NOMO-1 treated with DMSO at 0.1 percent for 48 hours (cell line): ENCODE results near the gene TTC13.

Source experiments
- DNase-seq: peaks from one replicate; lab custom pipeline; 2025; ENCODE audit not compliant: unreplicated experiment; lab: John Stamatoyannopoulos, UW

The TTC13 gene

GRCh38 chr1:230957580-230957989 lies 21.1 kb downstream of the TTC13 start:
- DNase-seq, result no peak

GRCh38 chr1:230950404-230950803 lies 28.3 kb downstream of the TTC13 start:
- DNase-seq, result no peak

DNA sequence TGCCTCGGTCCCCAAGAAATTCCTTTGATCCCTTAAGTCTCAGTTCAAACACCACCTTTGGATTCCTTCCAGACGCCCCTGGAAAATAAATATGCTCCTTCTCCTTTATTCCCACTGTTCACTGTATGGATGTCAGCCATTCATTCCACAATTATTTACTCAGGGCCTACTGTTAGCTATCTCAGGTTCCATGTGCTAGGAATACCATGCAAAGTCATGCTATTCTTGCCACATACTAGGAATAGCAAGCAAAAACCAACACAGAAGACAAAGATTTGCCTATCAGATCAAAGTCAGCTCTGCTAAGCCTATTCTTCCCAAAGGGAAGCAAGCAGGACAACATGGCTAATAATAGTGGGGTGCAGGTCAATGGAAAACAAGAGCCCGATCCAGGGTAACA lies 29.8 kb downstream of the TTC13 start:
- no peak for DNase-seq

- DNase-seq, result no peak
Measured at GRCh38 chr1:230948301-230948700, 30.4 kb downstream of the TTC13 start.

GRCh38 chr1:230943048-230943593 lies 35.5 kb downstream of the TTC13 start:
- DNase-seq, result no peak

GRCh38 chr1:230940848-230941247 lies 37.8 kb downstream of the TTC13 start:
- DNase-seq, result no peak

- no peak for DNase-seq
Measured at GRCh38 chr1:230939806-230940489, 38.7 kb downstream of the TTC13 start.

DNA sequence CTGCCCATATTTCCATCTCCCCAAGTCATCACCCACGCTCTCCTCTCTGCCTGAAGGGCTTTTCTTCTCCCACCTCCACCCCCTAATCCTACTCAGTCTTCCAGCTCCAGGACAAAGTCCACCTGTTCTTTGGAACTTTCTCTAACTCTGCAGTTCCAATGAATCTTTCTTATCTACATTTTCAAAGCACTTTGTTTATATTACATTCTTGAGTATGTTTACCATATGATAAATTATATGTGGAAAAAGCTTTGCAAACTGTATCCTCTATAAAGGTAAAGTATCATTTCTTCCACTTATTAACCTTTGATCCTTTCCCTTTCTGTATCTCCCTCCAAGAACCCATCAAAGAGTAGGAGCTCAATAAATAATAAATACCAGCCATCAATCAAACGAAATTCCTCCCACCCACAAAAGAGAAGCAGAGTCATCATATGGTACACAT lies 39.7 kb downstream of the TTC13 start:
- no peak for DNase-seq

DNA sequence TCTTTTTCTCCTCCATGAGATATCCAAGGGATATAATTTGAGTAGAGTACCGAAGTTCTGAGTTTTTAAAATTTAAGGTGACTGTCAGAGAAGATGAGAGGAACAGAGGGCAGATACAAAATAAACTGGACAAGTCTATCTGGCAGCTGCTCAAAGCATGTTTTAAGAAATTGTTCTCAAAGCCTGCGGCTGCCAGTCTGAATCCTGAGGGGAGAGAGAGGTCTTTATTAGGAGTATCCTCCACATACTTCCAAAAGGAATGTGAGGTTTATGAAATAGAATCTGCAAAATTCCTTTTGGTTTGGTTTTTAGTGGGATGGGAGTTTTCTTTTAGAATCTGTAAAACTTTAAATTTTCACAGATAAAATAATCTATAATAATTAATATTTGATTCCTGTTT lies 41.3 kb downstream of the TTC13 start:
- no peak for DNase-seq

DNA sequence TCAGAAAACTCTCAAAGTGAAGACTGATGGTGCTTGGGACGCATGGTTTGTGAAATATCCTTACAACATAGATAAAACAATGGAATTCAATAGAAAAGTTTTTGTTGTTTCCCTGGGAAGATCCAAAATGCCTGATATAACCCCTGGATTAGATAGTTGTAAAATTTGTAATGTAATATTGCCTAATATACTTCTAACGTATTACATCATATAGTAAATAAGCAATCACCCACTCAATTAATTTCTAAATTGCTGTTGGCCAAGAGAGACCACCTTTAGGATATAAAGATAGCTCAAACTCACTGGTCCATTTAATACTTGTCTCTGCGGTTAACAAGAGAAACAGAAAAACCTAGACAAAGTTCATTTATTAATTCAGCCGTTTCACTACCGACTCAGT lies 42.2 kb downstream of the TTC13 start:
- DNase-seq, result no peak

GRCh38 chr1:230935852-230936251 lies 42.8 kb downstream of the TTC13 start:
- no peak for DNase-seq

DNA sequence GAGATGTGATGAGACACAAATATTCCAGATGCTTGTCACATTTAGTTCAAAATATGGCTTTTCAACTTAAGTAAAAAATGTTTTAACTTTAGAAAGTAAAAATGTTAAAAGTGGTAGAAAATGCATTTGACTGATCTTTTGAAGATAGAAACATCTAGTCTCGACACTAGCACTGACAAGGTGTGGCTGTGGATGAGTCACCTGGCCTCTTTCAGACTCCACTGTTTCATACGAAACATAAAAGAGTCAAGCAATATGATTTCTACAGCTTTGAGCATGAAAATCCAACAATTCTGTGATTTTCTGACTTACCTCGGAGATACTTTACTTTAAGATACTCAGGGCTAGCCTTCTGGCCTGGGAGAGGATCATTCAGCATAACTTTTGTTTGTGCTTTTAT lies 47.7 kb downstream of the TTC13 start:
- no peak for DNase-seq

- DNase-seq, result no peak
Measured at GRCh38 chr1:230926182-230926581, 52.5 kb downstream of the TTC13 start.

GRCh38 chr1:230925608-230926007 lies 53.1 kb downstream of the TTC13 start:
- no peak for DNase-seq

GRCh38 chr1:230923176-230923575 lies 55.5 kb downstream of the TTC13 start:
- DNase-seq, result no peak

DNA sequence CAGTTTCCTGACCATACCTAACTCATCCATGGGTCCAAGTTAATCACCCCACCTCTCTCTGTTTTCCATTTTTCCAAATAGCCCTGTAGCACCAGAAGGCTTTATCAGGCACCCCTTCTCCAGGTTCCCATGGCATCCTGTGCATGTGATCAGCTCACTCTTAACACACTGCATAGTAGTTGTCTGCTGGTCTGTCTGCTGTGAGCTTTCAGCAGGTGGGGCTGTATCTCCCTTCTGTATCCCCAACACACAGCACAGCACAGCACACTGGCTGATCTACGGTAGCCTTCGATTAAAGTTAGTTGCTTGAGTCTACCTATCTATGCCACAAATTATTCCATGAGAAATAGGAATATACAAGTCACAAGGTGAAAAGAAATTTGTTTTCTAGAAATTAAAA lies 56.0 kb downstream of the TTC13 start:
- DNase-seq, result no peak

- DNase-seq, result no peak
Measured at GRCh38 chr1:230919207-230919606, 59.5 kb downstream of the TTC13 start.

GRCh38 chr1:230917284-230918135 lies 61.2 kb downstream of the TTC13 start:
- peak; percentile 46 for DNase-seq

- DNase-seq, result no peak
Measured at GRCh38 chr1:230916587-230917283, 61.9 kb downstream of the TTC13 start.

DNA sequence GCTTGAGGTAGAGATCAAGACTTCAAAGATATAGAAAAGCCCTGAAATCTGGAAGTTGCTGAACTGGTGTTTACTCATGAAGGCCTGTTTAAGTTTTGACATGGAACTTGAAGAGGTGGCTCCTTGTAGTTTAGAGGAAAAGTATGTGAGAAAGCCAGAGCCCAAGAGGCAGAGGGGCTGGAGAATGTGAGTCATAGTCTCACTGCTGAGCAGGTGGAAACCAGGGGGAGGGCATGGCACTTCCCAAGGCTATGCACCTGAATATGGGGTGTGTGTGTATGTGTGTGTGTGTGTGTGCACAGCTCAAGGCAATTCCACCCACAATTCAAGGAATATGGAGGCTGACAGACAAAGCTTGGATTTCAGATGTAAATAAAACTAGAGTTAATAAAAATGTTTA lies 63.6 kb downstream of the TTC13 start:
- DNase-seq, result no peak

DNA sequence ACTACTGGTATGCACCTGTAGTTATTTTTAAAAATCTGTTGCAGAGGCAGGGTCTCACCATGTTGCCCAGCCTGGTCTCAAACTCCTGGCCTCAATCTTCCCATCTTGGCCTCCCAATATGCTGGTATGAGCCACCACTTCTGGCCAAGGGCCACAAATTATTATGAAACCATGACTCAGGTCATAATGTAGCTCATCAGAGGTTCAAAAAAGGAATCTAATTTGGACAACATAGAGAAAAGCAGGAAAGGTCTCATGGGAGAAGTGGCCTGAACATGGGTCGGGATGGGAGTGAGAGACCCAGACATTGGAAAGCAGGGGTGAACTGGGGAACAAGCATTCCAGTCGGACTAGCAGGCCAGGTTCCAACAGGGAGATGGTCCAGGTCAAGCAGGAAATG lies 65.2 kb downstream of the TTC13 start:
- no peak for DNase-seq

GRCh38 chr1:230910755-230911117 lies 67.9 kb downstream of the TTC13 start:
- DNase-seq, result no peak
